ENCODE data around the gene TNFRSF14.

GRCh38 chr1:2533365-2533764 lies 22.8 kb upstream of the TNFRSF14 start:
- no peak for TF ChIP-seq FOXM1 (IDR thresholded peaks at IDR 0.05; ENCODE audit: borderline replicate concordance)
- TF ChIP-seq PKNOX1 (IDR thresholded peaks at IDR 0.05), result no peak
- TF ChIP-seq BHLHE40 (IDR thresholded peaks at IDR 0.05; ENCODE audit: borderline replicate concordance), result no peak
- TF ChIP-seq SP1 (IDR thresholded peaks at IDR 0.05), result no peak
